Bronchial smooth muscle cell (primary cell): ENCODE results near the gene TAF5L. TPM values are rescaled to one million over a fixed set of nuclear protein-coding genes. Genes with fewer than 3 reads are reported as not detected.

Source experiments
- total RNA-seq: library from RNA; depleted of rRNA; stranded (reverse); fragments of >200 nt; gene quantifications from 2 replicates; pipeline ENCODE4 v1.2.1, GENCODE V29; 2014

The TAF5L gene
- total RNA-seq = 9.1 and 10.1 TPM in 2 replicates

DNA sequence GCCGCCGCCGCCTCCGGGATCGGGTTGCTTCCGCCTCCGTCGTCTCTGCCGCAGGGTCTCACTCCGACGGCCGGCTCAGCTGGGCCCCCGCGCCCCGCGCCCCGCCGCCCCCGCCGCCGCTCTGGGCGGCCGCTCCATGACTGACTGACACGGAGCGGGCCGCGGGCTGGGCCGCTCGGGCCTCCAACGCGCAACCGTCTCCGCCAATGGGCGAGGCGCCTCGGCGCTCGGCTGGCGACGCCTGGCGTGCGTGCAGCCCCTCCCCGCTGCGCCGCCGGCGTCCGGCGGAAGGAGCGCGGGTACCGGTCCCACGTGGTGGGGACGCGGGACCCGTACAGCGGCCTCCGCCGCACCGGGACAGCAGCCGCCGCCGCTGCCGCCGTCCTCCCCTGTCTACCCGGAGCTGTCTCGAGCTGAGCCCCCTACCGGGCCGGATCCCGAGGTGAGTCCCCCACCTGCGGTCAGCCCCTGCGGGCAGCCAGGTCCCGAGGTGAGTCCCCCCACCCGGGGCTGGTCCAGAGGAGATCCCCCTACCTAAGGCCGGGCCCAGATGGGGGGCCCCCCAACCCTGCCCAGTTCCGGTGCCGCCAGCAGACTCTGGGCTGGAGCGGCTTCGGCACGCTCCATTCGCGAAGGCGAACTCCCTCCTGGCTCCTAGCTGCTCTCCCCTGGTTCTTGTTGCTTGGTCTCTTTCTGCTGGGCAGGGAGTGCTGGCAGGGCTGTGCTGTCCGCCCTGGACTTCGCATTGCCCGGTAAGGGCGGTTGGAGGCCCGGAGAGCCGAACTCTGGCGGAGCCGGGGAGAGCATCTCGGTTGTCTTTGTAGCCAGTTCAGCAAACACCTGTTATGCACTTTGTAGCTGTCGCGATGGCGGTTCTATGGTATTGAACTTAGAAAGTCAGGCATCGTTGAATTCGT is at the start of gene TAF5L, which contains the start of gene URB2:
Gene TAF5L (minus strand): TSS at position 208 of the 917 bp plus-strand sequence. CDS start 11,640 bp downstream, outside the sequence.
Gene URB2 (plus strand): TSS at position 333 of the 917 bp plus-strand sequence. CDS start 1,387 bp downstream, outside the sequence.

GRCh38 chr1:229558460-229559335 is 67.2 kb downstream of the TAF5L start, which contains the start of gene ABCB10:
ABCB10 (minus strand) TSS chr1:229558707; CDS start chr1:229558652, 55 bp downstream.

Other genes with a start within 250 kb of the TAF5L start
- not detected in 2 replicates for gene ACTA1, start 192.0 kb downstream of the TAF5L start, total RNA-seq
- gene NUP133, start 117.8 kb downstream of the TAF5L start, total RNA-seq = 22.0 and 27.3 TPM in 2 replicates
- 5.8 and 8.2 TPM in 2 replicates for gene ABCB10, start 67.4 kb downstream of the TAF5L start, total RNA-seq
- gene URB2, start 125 bp upstream of the TAF5L start, total RNA-seq = 3.5 and 5.2 TPM in 2 replicates